Calu3 (cell line): ENCODE data around the gene DUSP10. TPM values are rescaled to one million over a fixed set of nuclear protein-coding genes. Genes with fewer than 3 reads are reported as not detected.

ENCODE experiments used
- BruUV-seq: library from RNA; stranded (reverse); fragments of 400-500 nt; replicated peaks from 2 replicates; lab custom pipeline; 2021; lab: Mats Ljungman, UMichigan
- CTCF ChIA-PET: fragments of 300-600 bp; sonication (Branson Sonifier 250); formaldehyde crosslinking; loops from one replicate; lab custom pipeline; 2022; ENCODE audit warnings: antibody characterized with exemption; lab: Charles Lee
- DNase-seq: peaks from one replicate; pipeline ENCODE4 v3.0.0; 2022
- H3K27ac Mint-ChIP-seq: one replicate; pipeline ENCODE4 v1.8.0; 2022; ENCODE audit warnings: mixed read lengths; ENCODE audit not compliant: unreplicated experiment
- H3K27me3 Mint-ChIP-seq: one replicate; pipeline ENCODE4 v1.8.0; 2022; ENCODE audit warnings: mixed read lengths; ENCODE audit not compliant: unreplicated experiment
- H3K36me3 Mint-ChIP-seq: one replicate; pipeline ENCODE4 v1.8.0; 2022; ENCODE audit warnings: mild to moderate bottlenecking, moderate library complexity, mixed read lengths; ENCODE audit not compliant: insufficient read depth, unreplicated experiment
- H3K4me1 Mint-ChIP-seq: one replicate; pipeline ENCODE4 v1.8.0; 2022; ENCODE audit warnings: mild to moderate bottlenecking, low read depth, mixed read lengths; ENCODE audit not compliant: unreplicated experiment
- H3K4me3 Mint-ChIP-seq: one replicate; pipeline ENCODE4 v1.8.0; 2022; ENCODE audit warnings: mild to moderate bottlenecking, low read depth, moderate library complexity, mixed read lengths; ENCODE audit not compliant: unreplicated experiment
- H3K9me3 Mint-ChIP-seq: one replicate; pipeline ENCODE4 v1.8.0; 2022; ENCODE audit warnings: low read depth, mixed read lengths; ENCODE audit not compliant: unreplicated experiment
- CTCF ChIP-seq: fragments of 200-600 bp; IDR thresholded peaks from one replicate; pipeline ENCODE4 v1.8.0; 2022; ENCODE audit warnings: antibody characterized with exemption; ENCODE audit not compliant: unreplicated experiment
- intact Hi-C: fragments of 100-400 bp; cut with micrococcal nuclease; formaldehyde crosslinking; loops from one replicate; pipeline ENCODE4 v1.10.0; 2022; ENCODE audit not compliant: unreplicated experiment
- total RNA-seq: library from RNA; stranded (reverse); gene quantifications from 2 replicates; pipeline ENCODE4 v1.2.3, GENCODE V29; 2022

The DUSP10 gene
- total RNA-seq, 1 experiment from 2014 or later, result 55.1 TPM

GRCh38 chr1:221777431-221778072, 35.7 kb upstream of the DUSP10 start:
- BruUV-seq, result no TSS peak
- intact Hi-C loops, result no loop called here
- H3K4me1 Mint-ChIP-seq, result peaks cover 9% of the 10 kb centered on the region
- no peaks in the 10 kb centered on the region for H3K36me3 Mint-ChIP-seq
- no peak overlapping the region for H3K4me3 Mint-ChIP-seq
- CTCF ChIA-PET, result no interaction called here
- no peak for DNase-seq
- no peaks in the 10 kb centered on the region for H3K27me3 Mint-ChIP-seq
- no peaks in the 10 kb centered on the region for H3K9me3 Mint-ChIP-seq
- TF ChIP-seq CTCF, result no peak
- no peak overlapping the region for H3K27ac Mint-ChIP-seq

- Mint-ChIP-seq H3K36me3 (no peaks in the 10 kb centered on the region), H3K4me3 (no peak overlapping the region), H3K9me3 (no peaks in the 10 kb centered on the region), H3K27ac (no peak overlapping the region), H3K4me1 (peaks cover 9% of the 10 kb centered on the region), H3K27me3 (no peaks in the 10 kb centered on the region)
- no peak for TF ChIP-seq CTCF
- CTCF ChIA-PET, result no interaction called here
- intact Hi-C loops, result no loop called here
- no TSS peak for BruUV-seq
- DNase-seq, result no peak
Measured at GRCh38 chr1:221776495-221777301, 34.8 kb upstream of the DUSP10 start.

- TF ChIP-seq CTCF, result no peak
- no TSS peak for BruUV-seq
Measured at GRCh38 chr1:221775206-221775605, 33.3 kb upstream of the DUSP10 start.

GRCh38 chr1:221774054-221774842, 32.4 kb upstream of the DUSP10 start:
- no peak overlapping the region for H3K4me3 Mint-ChIP-seq
- no peaks in the 10 kb centered on the region for H3K4me1 Mint-ChIP-seq
- no peaks in the 10 kb centered on the region for H3K36me3 Mint-ChIP-seq
- TF ChIP-seq CTCF, result no peak
- CTCF ChIA-PET, result interaction anchor here (0.8 to 1.1 kb wide), 3 partner anchors 23 to 217 kb away, joined by 3 to 6 read pairs (median 4); no protein-coding TSS in a partner anchor
- intact Hi-C loops, result no loop called here
- no peak for DNase-seq
- no TSS peak for BruUV-seq
- no peaks in the 10 kb centered on the region for H3K9me3 Mint-ChIP-seq
- no peaks in the 10 kb centered on the region for H3K27me3 Mint-ChIP-seq
- no peak overlapping the region for H3K27ac Mint-ChIP-seq

More at GRCh38 chr1:221775206-221775605, 33.3 kb upstream of the DUSP10 start:
- Mint-ChIP-seq H3K27ac (no peak overlapping the region), H3K9me3 (no peaks in the 10 kb centered on the region), H3K27me3 (no peaks in the 10 kb centered on the region), H3K4me3 (no peak overlapping the region), H3K4me1 (peaks cover 6% of the 10 kb centered on the region), H3K36me3 (no peaks in the 10 kb centered on the region)
- CTCF ChIA-PET, result no interaction called here
- DNase-seq, result no peak
- intact Hi-C loops, result no loop called here
